Bone marrow (tissue), 2 donors: ENCODE data around the gene JSRP1.

Source experiments
- DNase-seq, 2 donors: peaks; one replicate each; lab custom pipeline; 2025; lab: John Stamatoyannopoulos, UW

Gene JSRP1

DNA sequence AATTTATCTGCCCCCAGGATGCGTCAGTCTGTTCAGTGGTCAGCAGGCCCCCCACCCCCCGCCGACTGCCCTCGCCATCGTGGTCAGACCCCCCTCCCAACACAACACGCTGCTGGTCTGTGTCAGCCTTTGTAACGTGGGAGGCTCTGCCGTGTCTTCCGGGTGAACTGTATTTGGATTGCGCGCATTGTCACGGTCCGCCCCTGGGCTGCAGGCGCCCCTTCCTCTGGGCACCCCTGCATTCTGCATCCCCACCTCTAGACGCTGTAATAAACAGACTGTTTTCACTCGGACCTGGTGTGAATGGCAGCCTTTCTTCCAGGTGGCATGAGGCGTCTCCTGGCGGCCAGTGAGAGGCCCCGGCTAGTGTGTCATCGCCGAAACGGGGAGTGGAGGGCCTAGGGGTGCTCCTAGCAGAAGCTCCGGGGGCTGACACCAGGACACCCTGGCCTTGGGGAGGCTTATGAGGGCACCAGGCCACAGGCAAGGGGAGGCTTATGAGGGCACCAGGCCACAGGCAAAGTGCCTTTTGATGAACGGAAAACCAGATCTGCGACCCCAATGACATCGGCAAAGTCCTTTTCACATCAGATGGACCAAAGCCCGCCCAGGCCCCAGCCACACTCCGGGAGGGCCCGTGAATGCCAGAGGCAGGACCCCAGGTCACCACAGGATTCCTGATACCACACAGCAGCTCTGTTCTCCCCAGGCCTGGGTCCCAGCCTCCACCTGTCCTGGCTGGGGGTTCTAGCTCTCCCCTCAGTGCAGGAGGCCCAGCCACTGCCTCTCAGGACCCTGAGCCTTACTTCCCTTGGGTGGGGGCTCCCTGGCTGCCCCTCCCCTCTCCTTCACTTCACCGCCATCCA lies 23.7 kb downstream of the JSRP1 start:
- DNase-seq: no peak

DNA sequence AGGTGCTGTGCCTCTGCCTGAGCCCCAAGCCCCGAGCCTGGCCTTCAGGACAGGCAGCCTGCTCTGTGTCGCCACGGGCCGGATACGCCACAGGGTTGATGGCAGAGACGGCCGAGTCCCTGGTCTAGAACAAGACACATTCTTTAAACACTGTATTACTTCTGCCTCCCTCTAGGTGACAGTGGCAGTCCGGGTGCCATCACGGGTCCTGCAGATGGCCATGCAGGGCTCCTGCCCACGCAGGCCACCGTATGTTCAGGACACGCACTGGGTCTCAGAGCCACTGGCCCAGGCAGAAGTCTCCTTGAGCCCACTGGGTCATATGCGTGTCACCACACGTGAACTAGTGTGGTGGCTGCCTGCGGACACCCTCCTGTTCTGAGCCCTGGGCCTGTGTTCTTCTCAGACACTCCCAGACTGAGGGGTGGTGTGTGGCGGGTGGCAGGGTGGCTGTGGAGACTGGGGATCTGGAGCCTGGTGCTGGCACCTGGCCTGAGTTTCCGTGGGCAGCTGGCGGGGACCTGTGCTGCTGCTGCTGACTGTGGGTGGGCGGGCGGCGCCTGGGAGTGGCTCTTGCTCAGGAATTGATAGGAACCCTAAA lies 24.5 kb downstream of the JSRP1 start:
- DNase-seq: no peak

GRCh38 chr19:2230807-2231533 lies 25.2 kb downstream of the JSRP1 start:
- no peak for DNase-seq

DNA sequence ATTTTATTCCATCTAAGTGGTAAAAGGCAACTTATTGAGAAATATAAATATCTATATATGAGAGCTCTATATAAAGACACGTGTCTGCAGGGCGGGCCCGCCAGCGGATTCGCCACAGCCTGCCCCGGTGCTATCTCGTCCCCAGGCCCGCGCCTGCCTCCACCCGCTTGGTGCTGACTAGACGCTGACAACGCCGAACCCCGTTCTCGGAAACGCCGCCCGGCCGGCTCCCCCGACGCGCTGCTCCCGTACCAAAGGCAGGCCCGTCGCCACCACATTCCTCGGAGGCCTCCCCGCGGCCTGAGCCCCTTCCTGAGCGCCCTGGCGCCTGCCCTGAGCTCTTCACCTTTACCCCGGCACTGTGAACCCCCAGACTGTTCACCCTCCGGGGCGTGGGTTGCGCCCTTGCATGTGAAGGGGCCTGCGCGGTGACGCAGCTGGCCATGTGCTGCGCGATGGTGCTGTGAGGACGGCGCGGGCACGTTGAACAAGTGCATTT lies 26.1 kb downstream of the JSRP1 start:
- no peak for DNase-seq

DNA sequence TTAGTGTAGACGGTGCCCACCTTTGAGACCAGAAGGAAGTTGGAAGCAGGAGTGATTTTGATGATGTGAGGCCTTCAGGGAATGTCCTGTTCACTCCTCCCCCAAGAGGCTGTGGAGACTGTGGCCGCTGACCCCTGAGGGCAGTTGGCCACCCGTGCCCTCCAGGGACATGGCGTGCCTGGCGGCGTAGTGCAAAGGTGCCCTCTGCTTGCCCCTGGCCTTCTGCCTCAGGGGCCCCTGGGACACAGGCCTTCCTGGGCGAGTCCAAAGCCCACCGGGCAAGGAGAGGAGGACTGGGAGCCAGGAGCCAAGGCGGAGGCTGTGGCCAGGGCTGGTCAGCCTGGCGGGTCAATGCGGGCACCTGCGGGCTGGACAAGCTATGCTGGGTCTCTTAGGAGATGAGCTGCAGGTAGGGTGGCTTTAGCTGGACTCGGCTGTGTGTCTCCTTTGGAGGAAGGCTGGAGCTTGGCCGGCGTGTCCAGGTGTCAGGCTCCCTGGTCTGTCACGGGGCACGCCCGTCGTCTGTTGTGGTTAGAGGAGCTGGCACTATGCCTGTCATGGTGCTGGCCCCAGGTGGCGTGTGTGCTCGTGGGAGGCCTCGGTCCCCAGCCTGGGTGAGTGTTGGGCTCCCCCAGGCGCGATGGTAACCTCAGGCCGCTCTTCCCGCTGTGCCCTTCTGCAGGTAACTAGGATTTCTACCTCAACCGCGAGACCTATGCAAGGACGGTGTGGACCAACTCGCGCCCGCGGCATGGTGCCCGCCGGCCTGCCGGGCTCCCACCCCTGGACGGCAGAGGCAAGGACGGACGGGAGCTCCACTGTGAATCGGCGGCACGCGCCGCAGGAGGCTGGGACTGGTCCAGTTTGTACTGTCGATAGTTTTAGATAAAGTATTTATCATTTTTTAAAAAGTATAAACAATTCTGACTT lies 26.8 kb downstream of the JSRP1 start:
- DNase-seq: no peak

DNA sequence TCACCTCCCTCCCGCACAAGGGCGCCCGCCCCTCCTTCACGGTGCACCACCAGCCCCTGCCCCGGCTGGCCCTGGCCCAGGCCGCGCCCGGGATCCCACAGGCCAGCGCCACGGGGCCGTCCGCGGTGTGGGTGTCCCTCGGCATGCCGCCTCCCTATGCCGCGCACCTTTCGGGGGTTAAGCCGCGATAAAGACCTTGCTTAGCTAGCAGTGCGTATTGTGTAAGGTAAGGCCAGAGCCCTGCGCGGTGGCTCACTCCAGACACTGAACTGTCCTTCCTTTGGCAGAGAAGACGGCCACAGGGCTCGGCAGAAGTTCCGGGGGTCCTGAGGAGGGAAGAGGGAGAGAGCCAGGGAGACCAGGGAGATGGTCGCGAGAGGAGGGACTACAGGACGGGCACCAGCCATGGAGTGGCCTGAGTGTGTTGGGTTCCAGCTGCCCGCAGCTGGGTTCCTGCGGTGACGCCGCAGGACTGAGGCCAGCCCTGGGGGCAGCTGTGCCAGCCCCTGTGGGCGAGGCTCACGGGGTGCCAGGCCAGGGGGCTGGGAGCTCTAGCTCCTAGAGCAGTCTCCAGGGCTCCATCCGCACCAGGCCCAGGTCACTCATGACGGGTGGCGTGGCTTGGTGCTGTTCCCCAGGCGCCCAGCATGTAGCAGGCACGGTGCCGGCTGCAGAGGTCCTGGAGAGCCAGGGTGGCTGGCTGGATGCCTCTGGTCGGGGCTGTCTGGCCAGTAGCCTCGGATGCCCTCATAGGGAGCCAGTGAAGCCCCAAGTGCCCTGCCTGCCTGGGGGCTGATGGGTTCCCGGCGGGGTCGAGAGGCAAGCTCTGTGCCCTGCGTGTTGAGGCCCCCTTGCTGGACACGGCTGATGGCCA lies 27.8 kb downstream of the JSRP1 start:
- no peak for DNase-seq

DNA sequence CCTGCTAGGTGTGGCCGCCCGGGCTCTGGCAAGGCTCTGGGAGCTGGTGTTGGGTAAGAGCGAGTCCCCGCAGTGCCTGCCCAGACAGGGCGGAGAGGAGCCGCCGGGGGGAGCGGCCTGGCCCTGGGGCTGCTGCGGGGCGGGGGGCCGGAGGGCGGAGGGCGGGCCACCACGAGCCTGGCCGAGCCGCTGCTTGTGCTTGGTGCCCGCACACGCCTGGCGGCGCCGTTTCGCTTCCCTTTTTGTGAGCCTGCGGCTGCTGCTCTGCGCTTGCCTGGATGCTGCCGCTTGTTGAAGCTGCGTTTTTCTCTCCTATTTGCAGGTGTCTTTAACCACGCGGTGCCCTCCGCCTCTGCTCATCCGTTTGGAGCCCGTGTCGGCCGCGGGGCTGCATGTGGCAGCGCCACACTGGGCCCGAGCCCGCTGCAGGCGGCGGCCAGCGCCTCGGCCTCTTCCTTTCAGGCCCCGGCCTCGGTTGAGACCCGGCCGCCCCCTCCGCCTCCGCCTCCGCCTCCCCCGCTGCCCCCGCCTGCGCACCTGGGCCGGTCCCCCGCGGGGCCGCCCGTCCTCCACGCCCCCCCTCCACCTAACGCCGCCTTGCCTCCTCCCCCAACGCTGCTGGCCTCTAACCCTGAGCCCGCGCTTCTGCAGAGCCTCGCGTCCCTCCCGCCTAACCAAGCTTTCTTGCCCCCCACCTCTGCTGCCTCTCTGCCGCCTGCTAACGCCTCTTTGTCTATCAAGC lies 28.6 kb downstream of the JSRP1 start:
- DNase-seq: no peak

DNA sequence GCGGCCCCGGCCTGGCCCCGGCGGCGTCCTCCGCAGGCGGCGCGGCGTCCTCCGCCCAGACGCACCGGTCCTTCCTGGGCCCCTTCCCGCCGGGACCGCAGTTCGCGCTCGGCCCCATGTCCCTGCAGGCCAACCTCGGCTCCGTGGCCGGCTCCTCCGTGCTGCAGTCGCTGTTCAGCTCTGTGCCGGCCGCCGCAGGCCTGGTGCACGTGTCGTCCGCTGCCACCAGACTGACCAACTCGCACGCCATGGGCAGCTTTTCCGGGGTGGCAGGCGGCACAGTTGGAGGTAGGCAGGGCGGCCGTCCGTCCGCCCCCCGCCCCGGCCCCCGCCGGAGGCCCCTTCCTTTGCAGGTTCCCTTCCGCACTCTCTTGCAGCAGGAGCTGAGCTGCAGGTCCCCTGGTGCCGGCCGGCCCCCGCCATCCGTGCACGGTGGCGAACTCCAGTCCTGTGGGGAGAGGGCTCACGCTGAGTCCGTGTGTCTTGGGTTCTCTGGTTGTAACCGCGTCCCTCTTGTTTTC lies 29.3 kb downstream of the JSRP1 start:
- DNase-seq: no peak

GRCh38 chr19:2226051-2226839 lies 30.0 kb downstream of the JSRP1 start:
- DNase-seq: no peak

GRCh38 chr19:2225415-2226050 lies 30.7 kb downstream of the JSRP1 start:
- DNase-seq: no peak

- no peak for DNase-seq
These were observed 31.4 kb downstream of the JSRP1 start for GRCh38 chr19:2224754-2225349.

DNA sequence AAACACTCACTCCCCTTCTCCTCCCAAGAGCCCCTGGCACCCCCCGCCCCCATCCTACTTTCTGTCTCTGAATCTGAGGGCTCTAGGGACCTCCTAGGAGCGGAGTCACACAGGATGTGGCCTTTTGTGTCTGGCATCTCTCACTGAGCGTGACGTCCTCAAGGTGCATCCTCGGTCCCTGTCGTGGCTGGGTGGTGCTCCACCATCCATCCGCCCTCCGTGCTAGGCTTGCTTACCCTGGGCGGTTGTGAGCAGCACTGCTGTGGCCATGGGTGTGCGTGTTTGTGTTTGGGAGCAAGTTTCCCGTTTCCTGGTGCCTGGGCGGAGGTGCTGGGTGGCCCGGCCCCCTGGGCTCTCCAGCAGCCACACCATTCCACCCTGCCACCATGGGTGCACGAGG lies 32.3 kb downstream of the JSRP1 start:
- DNase-seq: no peak

- DNase-seq: no peak
These were observed 32.8 kb downstream of the JSRP1 start for GRCh38 chr19:2223391-2223790.

DNA sequence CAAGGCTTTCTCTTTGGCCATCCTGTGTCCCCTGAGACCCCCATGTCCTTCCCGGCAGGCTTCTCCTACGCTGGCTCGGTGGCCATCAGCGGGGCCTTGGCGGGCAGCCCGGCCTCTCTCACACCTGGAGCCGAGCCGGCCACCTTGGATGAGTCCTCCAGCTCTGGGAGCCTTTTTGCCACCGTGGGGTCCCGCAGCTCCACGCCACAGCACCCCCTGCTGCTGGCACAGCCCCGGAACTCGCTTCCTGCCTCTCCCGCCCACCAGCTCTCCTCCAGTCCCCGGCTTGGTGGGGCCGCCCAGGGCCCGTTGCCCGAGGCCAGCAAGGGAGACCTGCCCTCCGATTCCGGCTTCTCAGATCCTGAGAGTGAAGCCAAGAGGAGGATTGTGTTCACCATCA lies 34.3 kb downstream of the JSRP1 start:
- DNase-seq: no peak

DNA sequence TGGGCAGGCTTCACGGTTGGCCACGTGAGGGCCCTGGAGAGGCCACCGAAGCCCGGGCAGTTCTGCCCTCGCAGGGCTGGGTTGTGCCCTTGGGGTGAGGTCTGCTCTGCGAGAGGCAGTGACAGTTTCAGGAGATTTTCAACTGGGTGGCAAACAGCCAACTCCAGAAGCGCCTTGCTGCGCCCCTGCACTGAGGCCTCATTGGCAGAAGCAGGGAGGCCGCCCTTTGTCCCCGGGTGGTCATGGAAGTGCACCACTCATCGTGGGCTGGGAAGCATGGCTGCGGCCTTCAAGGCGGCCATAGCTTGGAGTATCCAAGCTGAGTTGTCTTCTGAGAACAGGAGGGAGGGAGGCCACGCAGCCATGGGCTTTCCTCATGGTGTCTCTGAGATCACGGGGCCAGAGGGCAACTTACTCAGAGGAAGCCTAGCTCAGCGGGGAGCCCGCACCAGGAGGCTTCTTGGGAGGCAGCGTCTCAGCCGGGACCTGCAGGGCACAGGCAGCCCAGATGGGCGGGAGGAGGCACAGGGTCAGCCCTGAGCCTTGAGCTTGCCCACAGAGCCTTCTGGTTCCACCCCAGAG lies 34.9 kb downstream of the JSRP1 start:
- no peak for DNase-seq

GRCh38 chr19:2219726-2220125 lies 36.5 kb downstream of the JSRP1 start:
- no peak for DNase-seq

GRCh38 chr19:2217591-2217990 lies 38.6 kb downstream of the JSRP1 start:
- no peak for DNase-seq
